ENCODE measurements around the gene SMPD2.

Gene SMPD2

DNA sequence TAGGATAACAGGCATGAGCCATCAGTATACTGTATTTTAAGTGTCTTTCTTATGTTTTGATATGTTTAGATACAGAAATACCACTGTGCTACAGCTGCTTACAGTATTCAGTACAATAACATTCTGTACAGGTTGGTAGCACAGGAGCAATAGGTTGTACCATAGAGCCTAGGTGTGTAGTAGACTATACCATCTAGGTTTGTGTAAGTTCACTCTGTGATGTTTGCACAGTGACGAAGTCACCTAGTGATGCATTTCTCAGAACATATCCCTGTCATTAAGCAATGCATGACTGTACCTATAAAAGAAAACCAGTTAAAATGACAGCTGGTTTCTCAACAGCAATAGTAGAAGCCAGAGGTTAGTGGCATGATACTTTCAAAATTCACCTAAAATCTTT lies 45.5 kb downstream of the SMPD2 start:
- DNase-seq, result no peak

DNA sequence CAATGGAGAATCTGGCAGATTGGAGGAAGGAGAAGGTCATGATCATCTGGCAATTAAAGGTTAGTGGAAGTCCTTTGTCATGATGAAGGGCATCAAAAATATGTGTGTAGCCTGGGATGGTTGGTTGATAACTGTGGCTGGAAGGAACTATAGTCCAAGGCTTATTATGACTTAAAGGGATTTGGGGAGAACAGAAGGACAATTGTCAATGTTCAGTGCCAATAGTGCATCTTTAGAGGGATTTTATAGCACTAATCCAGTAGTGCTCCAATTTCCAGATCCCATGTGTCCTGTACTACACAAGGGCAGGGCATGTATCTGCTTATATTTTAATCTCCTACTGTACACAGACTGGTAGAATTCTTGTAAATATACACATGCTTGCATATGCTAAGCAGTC lies 47.5 kb downstream of the SMPD2 start:
- DNase-seq, result no peak

GRCh38 chr6:109490713-109491112 lies 50.2 kb downstream of the SMPD2 start:
- no peak for DNase-seq

DNA sequence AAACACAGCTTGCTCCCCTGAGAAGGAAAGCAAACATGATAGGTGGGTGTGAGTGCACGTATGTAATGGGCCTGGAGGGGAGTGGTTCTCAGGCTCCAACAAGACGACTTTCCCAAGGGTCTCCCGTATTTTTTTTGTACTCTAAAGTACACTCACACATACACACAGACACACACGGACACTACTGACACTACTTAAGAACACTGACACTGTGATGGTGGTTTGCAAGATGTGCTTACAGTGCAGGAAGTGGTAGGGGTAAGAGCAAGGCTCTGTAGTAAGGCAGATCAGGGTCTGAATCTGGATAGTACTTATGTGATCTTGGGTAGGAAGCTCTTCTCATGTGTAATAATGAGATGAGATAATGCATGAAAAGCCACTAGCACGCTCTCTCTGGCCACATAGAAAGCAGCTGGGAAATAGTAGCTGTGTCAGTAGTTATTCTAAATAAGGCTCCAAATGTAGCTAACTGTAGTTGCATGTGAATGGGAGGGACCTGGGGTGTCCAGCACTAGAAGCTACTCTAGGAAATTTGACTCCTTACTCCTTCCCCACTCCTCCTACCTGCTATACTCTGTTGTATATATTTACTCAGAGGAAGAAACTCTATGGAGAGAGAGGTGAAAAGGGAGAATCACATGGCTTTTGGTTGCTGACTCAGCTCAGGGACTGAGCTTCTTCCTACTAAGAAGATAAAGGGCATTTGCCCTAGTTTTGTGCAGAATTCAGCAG lies 50.8 kb downstream of the SMPD2 start:
- no peak for DNase-seq
